Measurements from ENCODE around the gene SYT14.
"Not testable (repeated sequence)": the region's sequence is repeated elsewhere in the genome, so short reads cannot be mapped to it uniquely, and the experiment has no call there.

The SYT14 gene

GRCh38 chr1:209948155-209948554 is 10.1 kb downstream of the SYT14 start:
- no peak for DNase-seq

DNA sequence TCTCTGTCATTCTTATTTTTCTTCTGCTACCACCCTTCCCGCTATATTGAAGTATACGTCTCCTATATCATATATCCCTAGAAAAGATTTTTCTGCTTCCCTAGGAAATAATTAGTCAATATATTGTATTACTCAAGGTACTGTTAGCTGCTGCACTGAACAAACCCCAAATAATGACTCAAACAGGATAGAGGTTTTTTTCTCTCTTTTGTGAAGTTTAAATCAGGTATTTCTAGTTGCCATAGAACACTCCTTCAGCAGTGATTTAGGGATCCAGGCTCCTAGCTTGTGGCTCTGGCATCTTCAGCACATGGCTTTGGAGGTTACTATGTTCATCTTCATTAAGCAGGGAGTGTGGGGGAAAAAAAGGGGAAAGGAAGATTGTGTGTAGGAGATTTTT is 18.1 kb downstream of the SYT14 start:
- DNase-seq: no peak

- DNase-seq: no peak
These were observed 21.6 kb downstream of the SYT14 start for GRCh38 chr1:209959623-209960022.

GRCh38 chr1:209960926-209961325 is 22.9 kb downstream of the SYT14 start:
- no peak for DNase-seq

DNA sequence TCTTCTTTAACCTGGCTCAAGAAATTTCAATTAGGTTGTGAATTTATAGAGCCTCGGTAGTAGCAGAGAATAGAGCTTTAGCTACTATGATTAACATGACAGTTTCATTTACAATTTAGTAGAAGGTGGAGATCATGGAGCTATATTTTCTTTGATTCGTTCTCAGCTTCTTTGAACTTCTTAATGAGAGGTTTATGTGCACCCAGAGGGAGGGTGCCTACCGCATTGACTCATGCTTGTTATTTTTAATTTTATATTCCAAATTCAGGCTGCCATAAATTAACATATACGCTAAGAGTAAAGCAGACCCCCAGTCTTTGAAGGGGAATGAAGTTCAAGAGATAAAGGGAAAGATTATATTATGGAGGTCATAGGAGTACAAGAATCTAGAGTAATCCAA is 24.4 kb downstream of the SYT14 start:
- DNase-seq: no peak

DNA sequence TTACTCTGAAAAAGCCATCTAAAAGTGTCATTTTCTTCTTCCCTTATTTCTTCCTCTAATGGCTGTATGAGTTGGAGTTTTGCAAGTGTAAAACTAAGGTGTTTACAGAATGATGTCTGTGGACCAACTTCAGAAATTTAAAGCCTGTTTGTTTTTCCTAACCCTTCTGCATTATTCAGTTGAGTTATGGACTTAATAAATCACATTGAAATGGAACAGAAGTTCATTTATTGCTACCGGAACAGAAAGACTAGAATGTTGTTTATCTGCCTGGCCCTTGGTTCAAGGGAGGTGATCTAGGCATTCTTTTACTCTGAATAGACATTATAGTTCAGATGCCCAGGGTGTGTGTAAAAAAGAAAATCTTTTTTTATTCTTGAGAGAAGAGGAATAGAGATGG is 24.8 kb downstream of the SYT14 start:
- no peak for DNase-seq

DNA sequence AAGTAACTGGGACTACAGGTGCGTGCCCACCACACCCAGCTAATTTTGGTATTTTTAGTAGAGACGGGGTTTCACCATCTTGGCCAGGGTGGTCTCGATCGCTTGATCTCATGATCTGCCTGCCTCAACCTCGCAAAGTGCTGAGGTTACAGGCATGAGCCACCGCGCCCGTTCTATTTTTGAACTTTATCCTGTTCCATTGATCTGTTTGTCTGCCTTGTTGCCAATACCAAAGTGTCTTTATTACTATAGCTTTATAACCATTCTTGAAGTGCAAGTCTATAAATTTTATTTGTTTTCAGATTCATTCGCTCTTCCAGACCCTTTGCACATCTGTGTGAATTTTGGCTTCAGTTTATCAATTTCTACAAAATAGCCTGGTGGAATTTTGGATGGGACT is 28.0 kb downstream of the SYT14 start:
- DNase-seq: no peak

- not testable (repeated sequence) for DNase-seq
These were observed 40.7 kb downstream of the SYT14 start for GRCh38 chr1:209978721-209979120.

- peak; percentile 28 for DNase-seq
These were observed 45.9 kb downstream of the SYT14 start for GRCh38 chr1:209983953-209984352.

DNA sequence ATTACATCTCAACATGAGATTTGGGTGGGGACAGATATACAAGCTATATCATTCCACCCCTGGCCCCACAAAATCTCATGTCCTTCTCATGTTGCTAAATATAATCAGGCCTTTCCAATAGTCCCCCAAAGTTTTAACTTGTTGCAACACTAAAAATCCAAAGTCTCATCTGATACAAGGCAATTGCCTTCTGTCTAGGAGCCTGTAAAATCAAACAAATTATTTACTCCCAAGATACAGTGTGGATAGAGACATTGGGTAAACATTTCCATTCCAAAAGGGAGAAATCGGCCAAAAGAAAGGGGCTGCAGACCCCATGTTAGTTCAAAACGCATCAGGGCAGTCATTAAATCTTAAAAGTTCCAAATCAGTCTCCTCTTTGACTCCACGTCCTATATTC is 47.0 kb downstream of the SYT14 start:
- DNase-seq: no peak

DNA sequence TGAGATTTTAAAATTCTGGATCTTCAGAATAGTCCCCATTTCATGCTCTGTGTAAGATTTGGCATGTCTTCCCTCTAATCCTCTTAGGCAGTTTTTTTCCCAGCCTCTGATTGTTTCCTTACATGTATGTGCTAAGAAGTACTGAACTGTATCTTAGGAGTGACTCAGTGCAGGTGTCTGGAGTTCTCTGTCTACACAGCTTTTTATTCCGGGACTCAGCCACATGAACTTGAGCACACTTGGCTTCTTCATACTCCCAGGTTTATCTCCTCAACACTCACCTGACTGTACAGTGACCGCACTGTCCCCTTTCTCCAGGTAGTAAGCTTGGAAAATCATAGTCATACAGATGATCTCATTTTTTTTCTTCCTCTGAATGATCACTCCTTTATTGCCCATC is 50.7 kb downstream of the SYT14 start:
- DNase-seq: peak; percentile 12

DNA sequence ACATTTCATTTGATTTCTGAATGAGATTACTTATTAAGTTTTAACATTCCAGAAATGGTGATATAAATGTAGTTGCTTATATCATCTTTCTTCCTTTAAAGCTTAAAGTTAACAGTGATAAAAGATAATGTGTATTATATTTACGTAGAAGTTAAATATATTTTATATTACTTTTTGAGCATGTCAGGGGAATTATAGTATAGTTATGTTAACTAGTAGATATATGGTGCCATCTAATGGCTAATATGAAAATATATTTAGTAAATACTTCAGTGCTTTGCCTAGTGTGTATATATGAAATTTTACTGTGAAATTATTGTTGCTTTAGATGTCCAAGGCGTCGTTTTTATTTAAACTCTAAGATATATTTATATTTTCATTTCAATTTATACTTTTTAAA is 51.5 kb downstream of the SYT14 start:
- DNase-seq: peak; percentile 61

DNA sequence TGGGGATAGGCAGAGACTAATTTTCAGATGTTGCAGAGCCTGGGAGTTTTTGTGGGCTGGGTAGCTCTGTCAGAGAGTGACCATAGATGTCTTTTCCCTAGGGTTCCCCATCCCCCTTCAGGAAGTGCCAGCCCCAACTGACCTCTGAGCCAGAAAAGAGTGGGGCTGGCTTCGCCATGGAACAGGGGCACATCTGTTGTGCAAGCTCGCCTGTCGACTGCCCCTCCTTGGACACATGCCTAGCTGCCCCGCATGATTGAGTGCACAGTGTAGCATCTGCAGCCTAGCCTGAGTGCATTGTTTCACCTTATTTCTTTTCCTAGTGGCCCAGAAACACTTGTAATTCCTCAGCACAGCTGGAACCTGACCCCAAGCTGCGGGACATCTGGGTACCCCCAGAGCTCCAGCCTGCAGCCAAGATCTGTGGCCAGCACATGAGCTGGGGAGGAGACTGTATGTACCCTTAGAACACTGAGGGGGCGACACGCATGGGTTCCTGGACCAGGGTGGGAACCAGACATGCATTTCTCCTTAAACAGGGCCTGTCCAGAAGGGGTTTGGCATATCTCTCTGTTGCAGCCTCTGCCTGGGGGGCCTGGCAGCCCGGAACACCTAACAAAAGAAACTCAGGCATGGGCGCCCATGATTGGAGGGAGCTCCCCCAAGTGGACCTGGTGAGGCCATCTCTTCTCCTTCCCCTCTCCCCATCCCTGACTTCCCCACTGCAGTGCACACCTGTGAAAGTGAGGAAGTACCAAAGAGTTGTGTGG is 55.2 kb downstream of the SYT14 start:
- DNase-seq: peak; percentile 40

DNA sequence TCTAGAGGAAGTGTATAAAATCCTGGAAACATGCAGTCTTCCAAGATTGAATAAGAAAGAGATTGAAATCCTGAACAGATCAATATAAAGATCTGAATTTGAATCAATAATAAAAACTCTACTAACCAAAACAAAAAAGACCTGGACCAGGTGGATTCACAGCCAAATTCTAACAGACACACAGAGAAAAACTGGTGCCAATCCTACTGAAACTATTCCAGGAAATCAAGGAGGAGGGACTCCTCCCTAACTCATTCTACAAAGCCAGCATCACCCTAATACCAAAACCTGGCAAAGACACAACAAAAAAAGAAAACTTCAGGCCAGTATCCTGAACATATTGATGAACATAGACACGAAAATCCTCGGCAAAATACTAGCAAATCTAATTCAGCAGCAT is 58.3 kb downstream of the SYT14 start:
- no peak for DNase-seq

- no peak for DNase-seq
These were observed 61.0 kb downstream of the SYT14 start for GRCh38 chr1:209999005-209999404.

DNA sequence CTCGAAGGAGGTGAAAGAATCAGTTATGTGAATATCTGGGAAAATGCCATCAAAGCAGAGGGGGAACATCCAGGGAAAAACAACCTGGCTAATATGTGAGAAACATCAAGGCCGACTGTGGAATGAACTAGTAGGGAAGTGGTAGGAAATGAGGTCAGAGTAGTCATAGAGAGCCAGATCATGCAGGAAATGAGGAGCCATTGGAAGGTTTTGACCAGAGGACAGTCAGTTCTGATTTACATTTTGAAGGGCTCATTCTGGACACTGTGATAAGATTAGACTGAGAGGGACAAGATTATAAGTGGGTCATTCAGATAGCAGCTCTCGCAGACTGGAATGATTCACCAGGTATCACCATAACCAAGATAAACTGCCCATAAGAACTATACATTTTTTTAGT is 63.7 kb downstream of the SYT14 start:
- DNase-seq: no peak

GRCh38 chr1:210003501-210003900 is 65.5 kb downstream of the SYT14 start:
- no peak for DNase-seq

- DNase-seq: no peak
These were observed 72.1 kb downstream of the SYT14 start for GRCh38 chr1:210010161-210010560.

DNA sequence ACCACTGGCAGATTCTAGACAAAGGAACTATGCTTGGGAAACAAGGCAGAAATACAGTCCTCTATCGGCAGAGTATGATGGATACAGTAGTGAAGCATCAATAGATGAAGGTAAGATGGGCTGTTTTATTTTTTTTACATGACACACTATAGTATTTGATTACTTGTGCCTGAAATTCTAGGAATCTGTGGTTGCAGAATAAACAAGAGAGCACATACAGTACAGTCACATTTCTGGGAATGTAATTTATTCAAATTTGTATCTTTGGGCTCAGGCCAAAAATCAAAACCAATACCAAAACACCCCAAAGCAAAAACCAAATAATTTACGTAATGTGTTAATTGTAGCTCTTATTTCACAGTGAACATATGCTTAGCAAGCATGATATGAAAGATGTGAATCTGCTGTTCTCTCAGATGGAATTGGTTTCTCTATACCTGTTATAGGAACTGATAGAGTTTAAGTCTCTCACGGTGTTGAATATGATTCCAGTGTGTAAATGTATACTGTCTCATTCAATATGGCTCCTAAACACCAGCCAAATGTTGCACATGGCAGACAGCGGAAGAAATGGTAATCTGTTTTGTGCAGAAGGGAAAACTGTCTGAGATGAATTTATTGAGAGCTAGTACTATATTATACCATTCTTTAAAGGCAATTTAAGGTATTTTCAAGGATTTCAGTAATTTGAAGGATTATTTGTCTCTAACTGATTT is 83.3 kb downstream of the SYT14 start:
- no peak for DNase-seq

GRCh38 chr1:210022044-210022443 is 84.0 kb downstream of the SYT14 start:
- DNase-seq: no peak

DNA sequence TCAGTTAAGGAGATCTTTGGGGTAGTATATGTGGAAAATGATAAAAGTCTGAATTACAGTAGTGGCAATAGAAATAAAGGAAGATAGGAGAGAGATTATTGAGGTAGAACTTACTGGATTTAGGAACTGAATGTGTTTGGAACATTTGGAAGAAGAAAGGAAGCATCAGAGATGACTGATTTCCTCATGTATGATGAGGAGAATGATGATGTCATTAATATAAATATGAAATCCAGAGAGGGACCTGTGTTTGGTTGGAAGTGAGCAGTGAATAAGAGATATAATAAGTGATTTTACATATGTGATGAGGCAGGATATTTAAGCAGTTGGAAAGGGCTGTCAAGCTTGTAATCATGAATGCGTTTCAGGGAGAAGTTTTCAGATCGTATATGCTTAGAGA is 86.3 kb downstream of the SYT14 start:
- DNase-seq: no peak

GRCh38 chr1:210024996-210025395 is 87.0 kb downstream of the SYT14 start:
- DNase-seq: peak; percentile 28

- no peak for DNase-seq
These were observed 87.9 kb downstream of the SYT14 start for GRCh38 chr1:210025870-210026269.

DNA sequence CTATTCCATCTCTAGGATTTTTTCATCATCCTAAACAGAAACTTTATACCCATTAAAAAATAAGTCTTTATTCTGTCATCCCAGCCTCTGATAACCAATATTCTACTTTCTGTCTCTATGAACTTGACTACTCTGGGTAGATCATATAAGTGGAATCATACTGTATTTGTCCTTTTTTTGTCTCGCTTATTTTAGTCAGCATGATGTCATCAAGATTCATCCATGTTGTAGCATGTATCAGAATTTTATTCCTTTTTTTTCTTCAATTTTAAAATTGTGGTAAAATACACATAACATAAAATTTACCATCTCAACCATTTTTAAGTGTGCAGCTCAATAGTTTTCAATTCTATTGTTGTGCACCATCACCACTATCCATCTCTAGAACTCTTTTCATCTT is 90.0 kb downstream of the SYT14 start:
- DNase-seq: no peak

- no peak for DNase-seq
These were observed 93.5 kb downstream of the SYT14 start for GRCh38 chr1:210031473-210031872.

Measured in NCI-H69 (cell line).